ENCODE data around the gene CCPG1.
"Not testable (repeated sequence)": the region's sequence is repeated elsewhere in the genome, so short reads cannot be mapped to it uniquely, and the experiment has no call there.

The CCPG1 gene

GRCh38 chr15:55408012-55408928, at the start of gene CCPG1, which contains the start of gene PIERCE2:
CCPG1 (minus strand) TSS chr15:55408359; CDS start chr15:55389424, 18,935 bp downstream.
PIERCE2 (plus strand) TSS chr15:55408495; CDS start chr15:55408769, 274 bp downstream.
- DNase-seq = peak; percentile 92

GRCh38 chr15:55457401-55458022, 49.4 kb upstream of the CCPG1 start:
- no peak for DNase-seq

- DNase-seq = not testable (repeated sequence)
Measured at GRCh38 chr15:55447030-55447394, 38.9 kb upstream of the CCPG1 start.

- DNase-seq = not testable (repeated sequence)
Measured at GRCh38 chr15:55446379-55447029, 38.3 kb upstream of the CCPG1 start.

GRCh38 chr15:55445936-55446335, 37.8 kb upstream of the CCPG1 start:
- DNase-seq = not testable (repeated sequence)

- not testable (repeated sequence) for DNase-seq
Measured at GRCh38 chr15:55443141-55443540, 35.0 kb upstream of the CCPG1 start.

- DNase-seq = no peak
Measured at GRCh38 chr15:55434989-55435825, 27.0 kb upstream of the CCPG1 start.

- DNase-seq = no peak
Measured at GRCh38 chr15:55422089-55422488, 13.9 kb upstream of the CCPG1 start.

GRCh38 chr15:55420171-55420866, 12.2 kb upstream of the CCPG1 start:
- no peak for DNase-seq

GRCh38 chr15:55417678-55418077, 9.5 kb upstream of the CCPG1 start:
- not testable (repeated sequence) for DNase-seq

GRCh38 chr15:55408976-55409375, 817 bp upstream of the CCPG1 start:
- not testable (repeated sequence) for DNase-seq

- DNase-seq = no peak
Measured at GRCh38 chr15:55407498-55408011, 604 bp downstream of the CCPG1 start.

GRCh38 chr15:55403531-55403930, 4.6 kb downstream of the CCPG1 start:
- DNase-seq = no peak

GRCh38 chr15:55402707-55403106, 5.5 kb downstream of the CCPG1 start:
- no peak for DNase-seq

- DNase-seq = no peak
Measured at GRCh38 chr15:55401786-55402246, 6.3 kb downstream of the CCPG1 start.

- not testable (repeated sequence) for DNase-seq
Measured at GRCh38 chr15:55400050-55400449, 8.1 kb downstream of the CCPG1 start.

GRCh38 chr15:55398243-55398642, 9.9 kb downstream of the CCPG1 start:
- DNase-seq = no peak

GRCh38 chr15:55394694-55395093, 13.5 kb downstream of the CCPG1 start:
- DNase-seq = no peak

- DNase-seq = no peak
Measured at GRCh38 chr15:55389264-55389607, 18.9 kb downstream of the CCPG1 start.

- no peak for DNase-seq
Measured at GRCh38 chr15:55387027-55387426, 21.1 kb downstream of the CCPG1 start.

GRCh38 chr15:55383687-55384086, 24.5 kb downstream of the CCPG1 start:
- DNase-seq = no peak

- no peak for DNase-seq
Measured at GRCh38 chr15:55381595-55381994, 26.6 kb downstream of the CCPG1 start.
